Hepatocyte (in vitro differentiated cells): Measurements from ENCODE around the gene ILDR2.

Experiments
- CTCF ChIP-seq: fragments of 200-600 bp; sonication (generic); IDR thresholded peaks from 2 replicates; pipeline ENCODE4 v1.5.1; 2016; ENCODE audit warnings: antibody characterized with exemption, mild to moderate bottlenecking; ENCODE audit not compliant: poor library complexity
- EZH2 ChIP-seq: fragments of 200-600 bp; sonication (generic); IDR thresholded peaks from 2 replicates; pipeline ENCODE4 v1.6.1; 2016; ENCODE audit warnings: antibody characterized with exemption, mild to moderate bottlenecking, borderline replicate concordance
- EZH2phosphoT487 ChIP-seq: fragments of 200-600 bp; sonication (generic); IDR thresholded peaks from one replicate; pipeline ENCODE4 v1.6.1; 2018; ENCODE audit warnings: antibody characterized with exemption, mild to moderate bottlenecking, low read depth, moderate library complexity; ENCODE audit not compliant: unreplicated experiment, severe bottlenecking

- TF ChIP-seq EZH2phosphoT487 (no peak), CTCF (no peak), EZH2 (no peak)
These were observed 38.0 kb upstream of the ILDR2 start for GRCh38 chr1:167013108-167013929.
